Germinal center (tissue), 1 donor: ENCODE data around the gene PIGP.
A peak's percentile ranks its signal among the peaks of the same experiment; 100 is the strongest.
"Not testable (repeated sequence)": the region's sequence is repeated elsewhere in the genome, so short reads cannot be mapped to it uniquely, and the experiment has no call there.

Source experiments
- DNase-seq: peaks from one replicate; pipeline ENCODE4 v3.0.0; 2012; ENCODE audit warnings: mixed read lengths, low spot score

The PIGP gene

GRCh38 chr21:37072988-37073416 lies at the start of gene PIGP, which contains the start of gene TTC3:
Gene PIGP (minus strand): TSS chr21:37073071. CDS start chr21:37072515, 556 bp downstream.
Gene TTC3 (plus strand): TSS chr21:37073254. CDS start chr21:37087258, 14,004 bp downstream.
- DNase-seq: peak; percentile 97

- DNase-seq: no peak
Observed at GRCh38 chr21:37119421-37120218, 46.7 kb upstream of the PIGP start.

- DNase-seq: no peak
Observed at GRCh38 chr21:37118187-37118826, 45.4 kb upstream of the PIGP start.

GRCh38 chr21:37117204-37117603 lies 44.3 kb upstream of the PIGP start:
- no peak for DNase-seq

- DNase-seq: not testable (repeated sequence)
Observed at GRCh38 chr21:37116459-37116858, 43.6 kb upstream of the PIGP start.

- DNase-seq: not testable (repeated sequence)
Observed at GRCh38 chr21:37114301-37114700, 41.4 kb upstream of the PIGP start.

GRCh38 chr21:37111029-37111428 lies 38.2 kb upstream of the PIGP start:
- not testable (repeated sequence) for DNase-seq

GRCh38 chr21:37106998-37107397 lies 34.1 kb upstream of the PIGP start:
- DNase-seq: no peak

- not testable (repeated sequence) for DNase-seq
Observed at GRCh38 chr21:37102746-37103145, 29.9 kb upstream of the PIGP start.

GRCh38 chr21:37101384-37101783 lies 28.5 kb upstream of the PIGP start:
- DNase-seq: no peak

GRCh38 chr21:37100316-37100715 lies 27.4 kb upstream of the PIGP start:
- DNase-seq: no peak

GRCh38 chr21:37098751-37099150 lies 25.9 kb upstream of the PIGP start:
- DNase-seq: no peak

GRCh38 chr21:37095821-37096220 lies 22.9 kb upstream of the PIGP start:
- no peak for DNase-seq

- DNase-seq: no peak
Observed at GRCh38 chr21:37093977-37094376, 21.1 kb upstream of the PIGP start.

- DNase-seq: no peak
Observed at GRCh38 chr21:37088186-37088735, 15.4 kb upstream of the PIGP start.

GRCh38 chr21:37087188-37087587 lies 14.3 kb upstream of the PIGP start:
- no peak for DNase-seq

GRCh38 chr21:37085726-37086125 lies 12.9 kb upstream of the PIGP start:
- DNase-seq: no peak

- no peak for DNase-seq
Observed at GRCh38 chr21:37082856-37083528, 10.1 kb upstream of the PIGP start.

- DNase-seq: no peak
Observed at GRCh38 chr21:37082375-37082774, 9.5 kb upstream of the PIGP start.

GRCh38 chr21:37079211-37079824 lies 6.4 kb upstream of the PIGP start:
- peak; percentile 14 for DNase-seq

GRCh38 chr21:37077403-37077802 lies 4.5 kb upstream of the PIGP start:
- DNase-seq: no peak
